NCI-H748 (cell line): ENCODE data around the gene VDAC1.
"Not testable (repeated sequence)": the region's sequence is repeated elsewhere in the genome, so short reads cannot be mapped to it uniquely, and the experiment has no call there.

Experiments used
- DNase-seq: peaks from one replicate; lab custom pipeline; 2025; ENCODE audit not compliant: unreplicated experiment; lab: John Stamatoyannopoulos, UW

Gene VDAC1

DNA sequence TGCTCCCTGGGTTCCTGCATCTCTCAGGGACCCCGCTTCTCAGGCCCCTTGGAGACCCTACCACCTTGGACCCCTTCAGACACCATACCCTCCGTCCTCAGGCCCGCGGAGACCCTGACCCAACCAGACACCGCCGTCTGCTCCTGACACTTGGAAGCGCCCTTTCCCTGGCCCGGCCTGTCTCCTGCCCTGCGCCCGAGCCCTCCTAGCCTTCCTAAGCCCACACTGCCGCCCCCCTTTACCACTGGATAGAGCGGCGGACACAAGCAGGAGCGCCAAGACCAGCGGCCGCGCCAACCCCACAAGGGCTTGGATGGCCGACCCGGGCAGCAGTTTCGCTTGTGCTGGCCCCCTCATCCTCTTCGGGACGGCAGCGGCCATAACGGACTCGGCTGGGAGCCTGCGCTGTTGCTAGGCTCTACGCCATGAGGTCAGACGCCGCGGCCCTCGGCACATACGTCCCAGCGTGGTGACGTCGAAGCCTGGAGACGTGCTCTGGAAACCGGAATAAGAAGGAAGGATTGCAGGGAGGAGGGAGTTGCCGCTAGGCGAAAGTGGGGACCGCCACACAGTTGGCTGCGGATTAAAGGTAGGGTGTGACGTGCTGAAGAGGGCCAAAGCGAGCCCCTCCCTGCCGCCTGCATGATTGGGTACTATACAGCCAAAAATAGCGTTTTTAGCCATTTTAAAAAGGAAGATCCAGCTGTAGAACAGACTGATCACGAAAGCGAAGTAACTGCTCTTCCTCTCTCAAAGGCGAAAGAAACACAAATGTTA lies 36.4 kb downstream of the VDAC1 start, which contains the start of gene C5orf15:
Gene C5orf15, minus strand, starts transcription at position 422 of the 777 bp plus-strand sequence. Its CDS starts 41 bp downstream, at position 381.
- DNase-seq, result peak; percentile 98

GRCh38 chr5:133967698-133968203 lies 37.0 kb downstream of the VDAC1 start:
- DNase-seq, result peak; percentile 31

GRCh38 chr5:133967124-133967523 lies 37.7 kb downstream of the VDAC1 start:
- DNase-seq, result no peak

DNA sequence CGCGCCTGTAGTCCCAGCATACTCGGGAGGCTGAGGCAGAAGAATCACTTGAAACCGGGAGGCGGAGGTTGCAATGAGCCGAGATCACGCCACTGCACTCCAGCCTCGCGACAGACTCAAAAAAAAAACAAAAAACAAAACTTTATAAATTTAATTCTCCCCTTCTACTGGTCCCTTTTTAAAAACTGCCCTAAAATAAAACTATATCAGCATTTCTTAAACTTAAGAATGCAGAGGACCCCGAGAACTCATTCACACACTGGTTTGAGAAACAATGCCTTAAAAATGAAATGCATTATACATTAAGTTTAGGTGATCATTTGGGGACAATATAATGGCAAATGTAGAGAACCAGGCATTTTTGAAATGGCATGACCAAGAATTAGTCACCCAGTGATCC lies 38.7 kb downstream of the VDAC1 start:
- DNase-seq, result no peak

GRCh38 chr5:133963493-133964128 lies 41.2 kb downstream of the VDAC1 start:
- no peak for DNase-seq

- no peak for DNase-seq
Measured at GRCh38 chr5:133962801-133963476, 41.8 kb downstream of the VDAC1 start.

DNA sequence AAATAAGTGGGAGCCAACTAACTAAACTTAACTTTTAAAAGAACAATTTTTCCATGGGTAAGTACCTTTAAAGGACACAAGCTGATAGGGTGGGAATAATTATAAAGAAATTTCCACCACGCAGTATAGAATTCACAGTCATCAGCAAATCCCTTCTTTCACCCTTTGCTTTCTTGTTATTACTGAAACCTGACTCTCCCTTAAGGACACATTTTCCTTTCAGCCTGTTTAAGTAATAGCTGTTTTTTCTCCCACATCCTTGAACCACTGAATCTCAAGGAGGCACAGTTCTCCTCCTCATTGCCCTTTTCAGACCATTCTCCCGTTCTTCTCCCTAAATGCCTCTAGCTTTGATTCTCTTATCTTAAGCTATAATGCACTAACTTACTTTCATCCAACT lies 42.6 kb downstream of the VDAC1 start:
- no peak for DNase-seq

- no peak for DNase-seq
Measured at GRCh38 chr5:133959643-133960042, 45.1 kb downstream of the VDAC1 start.

DNA sequence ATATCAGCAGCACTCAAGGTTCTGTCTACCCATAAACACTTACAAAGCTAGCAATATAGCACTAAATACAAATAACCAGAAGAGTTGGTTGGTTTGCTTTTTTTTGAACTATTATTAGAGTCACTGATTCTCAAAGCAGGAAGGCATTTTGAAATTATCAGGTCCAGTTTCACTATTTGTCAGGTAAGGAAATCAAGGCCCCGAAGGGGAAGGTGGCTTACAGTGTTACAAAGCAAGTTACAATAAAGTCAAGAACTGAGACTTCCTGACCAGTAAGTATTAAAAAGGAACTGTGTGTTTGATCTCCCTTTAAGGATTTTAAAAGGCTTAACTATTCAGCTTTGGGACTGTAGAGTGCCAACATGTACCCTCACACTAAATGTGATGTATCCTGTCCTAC lies 47.2 kb downstream of the VDAC1 start:
- no peak for DNase-seq

GRCh38 chr5:133957080-133957479 lies 47.7 kb downstream of the VDAC1 start:
- DNase-seq, result no peak

- DNase-seq, result not testable (repeated sequence)
Measured at GRCh38 chr5:133956196-133956595, 48.6 kb downstream of the VDAC1 start.

- DNase-seq, result no peak
Measured at GRCh38 chr5:133953568-133954145, 51.1 kb downstream of the VDAC1 start.

- DNase-seq, result no peak
Measured at GRCh38 chr5:133952729-133953567, 51.8 kb downstream of the VDAC1 start.

DNA sequence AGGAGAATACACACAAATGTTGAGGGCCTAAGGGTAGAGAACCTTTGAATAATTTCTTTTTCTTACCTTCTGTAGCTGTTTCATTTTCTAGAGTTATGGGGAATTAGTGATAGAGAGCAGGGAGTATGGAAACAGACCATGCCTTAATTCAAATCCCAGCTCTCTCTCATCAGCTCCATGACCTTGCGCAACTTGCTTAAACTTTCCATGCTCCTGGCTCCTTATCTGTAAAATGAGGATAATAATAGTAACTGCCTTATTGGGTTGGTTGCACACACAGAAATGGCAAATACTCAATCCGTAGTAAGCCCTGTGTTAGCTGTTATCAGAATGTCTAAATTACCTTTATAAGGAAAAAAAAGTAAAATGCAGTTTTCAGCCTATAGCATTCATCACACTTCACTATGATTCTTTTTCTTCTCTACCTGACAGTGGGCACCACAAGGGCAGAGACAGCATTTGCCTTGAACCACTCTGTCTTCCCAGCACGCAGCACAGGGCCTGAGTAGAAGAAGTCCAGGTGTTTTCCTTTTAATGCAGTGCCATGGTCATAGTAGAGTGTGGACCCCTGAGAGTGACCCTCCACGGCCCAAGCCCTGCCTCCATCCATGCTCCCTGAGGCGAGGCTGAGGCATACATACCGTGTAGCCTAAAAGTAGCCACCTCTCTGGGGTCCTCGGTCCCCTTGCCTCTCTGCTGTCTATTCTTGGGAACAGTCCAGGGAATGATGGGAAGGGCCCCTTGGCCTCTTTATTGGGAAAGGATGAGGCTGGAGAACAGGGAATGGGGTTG lies 53.8 kb downstream of the VDAC1 start:
- DNase-seq, result no peak

DNA sequence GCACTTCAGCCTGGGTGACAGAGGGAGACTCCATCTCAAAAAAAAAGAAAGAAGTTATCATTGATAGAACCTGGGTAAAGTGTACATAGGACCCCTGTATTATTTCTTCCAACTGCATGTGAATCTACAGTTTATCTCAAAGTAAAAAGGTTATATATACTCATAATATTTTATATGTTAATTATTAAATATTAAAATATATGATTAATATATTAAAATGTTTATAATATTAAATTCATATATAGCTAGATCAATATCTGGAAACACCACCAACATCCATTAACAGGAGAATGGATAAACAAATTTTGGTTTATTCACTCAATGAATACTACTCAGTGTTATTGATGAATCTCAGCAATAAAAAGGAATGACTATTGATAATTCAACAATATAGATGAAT lies 56.1 kb downstream of the VDAC1 start:
- DNase-seq, result no peak

DNA sequence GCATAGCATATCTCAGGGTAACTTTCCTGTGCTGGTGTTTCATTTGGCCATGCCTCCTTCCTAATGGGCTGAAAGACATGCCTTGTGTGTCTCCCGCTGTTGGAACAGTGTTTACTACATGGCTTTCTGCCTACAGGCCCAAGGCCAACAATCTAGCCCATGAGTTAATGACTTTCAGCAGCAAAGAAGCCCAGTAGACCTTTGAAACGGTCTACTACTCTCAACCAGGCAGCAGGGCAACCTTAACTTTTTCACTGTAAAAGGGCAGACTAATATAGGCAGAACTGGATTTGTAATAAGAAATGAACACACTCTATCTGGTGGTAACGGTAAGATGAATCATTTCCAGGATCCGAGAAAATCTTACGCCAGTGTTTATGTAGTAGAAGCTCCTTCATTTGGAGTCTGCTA lies 57.3 kb downstream of the VDAC1 start:
- no peak for DNase-seq

- no peak for DNase-seq
Measured at GRCh38 chr5:133945568-133945967, 59.2 kb downstream of the VDAC1 start.

GRCh38 chr5:133944263-133945185 lies 60.3 kb downstream of the VDAC1 start:
- peak; percentile 67 for DNase-seq

- DNase-seq, result no peak
Measured at GRCh38 chr5:133943475-133943817, 61.3 kb downstream of the VDAC1 start.
